Measurements from ENCODE around the gene PDZK1IP1.

PDZK1IP1 gene, protein sequence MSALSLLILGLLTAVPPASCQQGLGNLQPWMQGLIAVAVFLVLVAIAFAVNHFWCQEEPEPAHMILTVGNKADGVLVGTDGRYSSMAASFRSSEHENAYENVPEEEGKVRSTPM

DNA sequence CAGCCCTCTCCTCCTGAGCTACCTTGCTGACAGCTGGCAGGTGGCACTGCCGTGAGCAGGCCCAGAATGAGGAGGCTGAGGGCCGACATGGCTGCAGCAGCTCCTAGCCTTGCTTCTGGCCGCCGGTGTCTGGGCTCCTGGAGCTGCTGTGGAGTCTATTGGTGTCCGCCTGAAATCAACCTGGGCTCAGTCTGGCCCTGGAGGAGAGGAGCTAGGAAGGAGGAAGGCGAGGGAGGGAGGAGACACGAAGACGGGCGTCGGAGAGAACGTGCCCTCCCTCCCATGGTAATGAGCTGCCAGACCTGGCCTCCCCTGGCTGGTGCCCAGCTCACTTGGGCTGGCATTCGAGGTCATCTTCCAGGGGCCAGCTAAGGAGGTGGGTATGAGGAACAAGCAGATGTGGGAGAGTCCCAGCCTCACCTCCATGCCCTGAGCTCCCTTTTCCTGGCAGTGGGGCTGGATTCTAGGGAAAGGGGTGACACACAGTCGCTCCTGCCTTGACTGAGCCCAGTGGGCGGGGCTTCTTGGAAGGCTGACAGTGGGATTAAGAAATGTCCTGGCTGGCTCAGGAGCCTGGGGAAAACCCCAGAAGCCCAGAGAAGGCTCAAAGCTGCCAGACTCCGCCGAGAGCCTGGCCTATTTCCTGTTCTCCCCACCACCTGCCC, at the start of gene PDZK1IP1:
Gene PDZK1IP1, minus strand, starts transcription at position 193 of the 665 bp plus-strand sequence. Its CDS starts 104 bp downstream, at position 89.
- H3K9me3 ChIP-seq (ENCODE audit: control insufficient read depth, low read length), result no peaks in the 10 kb centered on the region
- no peaks in the 10 kb centered on the region for H3K36me3 ChIP-seq (ENCODE audit: control insufficient read depth, insufficient read depth, low read length)
- no peak within 1 kb of the TSS for H3K4me3 ChIP-seq (ENCODE audit: low read length)
- H3K9ac ChIP-seq (ENCODE audit: low read length), result peak within 1 kb of the TSS; percentile 87
- peaks cover 65% of the 10 kb centered on the region for H3K4me1 ChIP-seq (ENCODE audit: control insufficient read depth, insufficient read depth, low read length)
- H3K27me3 ChIP-seq (ENCODE audit: control insufficient read depth, insufficient read depth, low read length), result no peaks in the 10 kb centered on the region

DNA sequence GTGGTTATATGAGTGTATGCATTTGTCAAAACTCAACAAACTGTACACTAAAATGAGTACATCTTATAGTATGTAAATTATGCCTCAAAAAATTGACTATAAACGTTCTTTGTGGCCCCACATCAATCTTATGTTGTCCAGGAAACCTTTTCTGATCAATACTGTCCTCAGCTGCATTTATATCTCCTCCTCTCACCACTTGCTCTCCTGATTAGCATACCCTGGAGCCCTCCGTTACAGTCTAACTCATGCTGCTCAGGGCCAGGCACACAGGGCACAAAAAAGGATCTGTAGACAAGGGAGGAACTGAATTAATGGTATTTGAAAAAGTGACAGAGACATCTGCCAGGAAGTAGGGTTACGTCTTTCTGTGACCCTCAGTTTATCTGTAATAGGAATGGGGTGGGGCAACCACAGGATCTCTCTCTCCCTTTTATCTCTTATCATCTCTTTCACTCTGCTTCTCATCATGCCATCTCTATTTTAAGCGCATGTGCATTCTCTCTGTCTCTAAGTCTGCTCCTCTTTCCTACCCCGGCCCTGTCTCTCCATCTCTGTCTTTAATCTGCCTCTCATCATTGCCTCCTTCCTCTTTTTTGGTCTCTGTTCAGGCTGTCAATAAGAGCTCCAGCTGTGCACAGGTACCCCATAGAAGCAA, 49.2 kb upstream of the PDZK1IP1 start:
- Histone ChIP-seq H3K4me1 (ENCODE audit: control insufficient read depth, insufficient read depth, low read length) (no peaks in the 10 kb centered on the region), H3K4me3 (ENCODE audit: low read length) (no peak overlapping the region), H3K9ac (ENCODE audit: low read length) (no peak overlapping the region), H3K36me3 (ENCODE audit: control insufficient read depth, insufficient read depth, low read length) (no peaks in the 10 kb centered on the region), H3K9me3 (ENCODE audit: control insufficient read depth, low read length) (no peaks in the 10 kb centered on the region), H3K27me3 (ENCODE audit: control insufficient read depth, insufficient read depth, low read length) (peaks cover 45% of the 10 kb centered on the region)

DNA sequence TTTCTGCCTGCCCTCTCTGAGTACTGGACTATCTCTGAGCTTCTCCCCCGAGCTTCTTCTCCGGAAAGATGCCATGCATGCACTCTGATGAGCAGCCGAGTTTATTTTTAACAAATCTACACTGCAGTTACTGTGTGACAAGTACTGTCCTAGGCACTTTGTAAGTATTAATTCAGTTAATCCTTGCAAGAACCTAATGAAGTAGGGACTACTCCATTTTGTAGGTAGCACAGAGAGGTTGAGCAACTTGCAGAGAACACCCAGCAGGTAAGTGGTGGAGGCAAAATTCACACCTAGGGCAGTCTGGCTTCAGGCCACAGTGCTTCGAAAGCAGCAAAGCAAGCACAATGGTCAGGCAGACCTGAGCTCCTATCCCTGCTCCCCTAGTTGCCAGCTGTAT, 46.0 kb upstream of the PDZK1IP1 start:
- Histone ChIP-seq H3K9ac (ENCODE audit: low read length) (no peak overlapping the region), H3K9me3 (ENCODE audit: control insufficient read depth, low read length) (no peaks in the 10 kb centered on the region), H3K36me3 (ENCODE audit: control insufficient read depth, insufficient read depth, low read length) (no peaks in the 10 kb centered on the region), H3K4me3 (ENCODE audit: low read length) (no peak overlapping the region), H3K4me1 (ENCODE audit: control insufficient read depth, insufficient read depth, low read length) (peaks cover 8% of the 10 kb centered on the region), H3K27me3 (ENCODE audit: control insufficient read depth, insufficient read depth, low read length) (peaks cover 61% of the 10 kb centered on the region)

DNA sequence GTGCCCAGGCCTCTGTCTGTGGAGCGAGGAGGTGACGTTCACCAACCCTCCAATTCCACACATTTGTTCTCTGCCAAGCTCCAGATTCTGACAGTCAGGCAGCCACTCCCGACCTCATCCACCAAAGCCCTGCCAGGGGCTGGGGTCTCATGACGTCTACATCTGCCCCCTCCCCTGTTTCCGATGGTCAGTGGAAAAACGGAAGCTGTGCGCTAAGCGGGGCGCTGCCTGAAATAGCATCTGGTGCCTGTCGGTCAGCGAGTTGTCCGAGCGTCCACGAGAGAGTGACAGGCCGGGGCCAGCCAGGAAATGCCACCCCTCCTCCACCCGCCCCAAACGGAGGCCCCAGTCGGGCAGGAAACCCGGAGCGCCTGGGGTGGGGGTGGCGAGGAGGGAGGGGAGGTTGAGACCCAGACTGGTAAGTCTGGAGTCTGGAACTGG, 45.4 kb upstream of the PDZK1IP1 start:
- Histone ChIP-seq H3K36me3 (ENCODE audit: control insufficient read depth, insufficient read depth, low read length) (no peaks in the 10 kb centered on the region), H3K9me3 (ENCODE audit: control insufficient read depth, low read length) (no peaks in the 10 kb centered on the region), H3K9ac (ENCODE audit: low read length) (no peak overlapping the region), H3K4me1 (ENCODE audit: control insufficient read depth, insufficient read depth, low read length) (peaks cover 8% of the 10 kb centered on the region), H3K4me3 (ENCODE audit: low read length) (no peak overlapping the region), H3K27me3 (ENCODE audit: control insufficient read depth, insufficient read depth, low read length) (peaks cover 66% of the 10 kb centered on the region)

DNA sequence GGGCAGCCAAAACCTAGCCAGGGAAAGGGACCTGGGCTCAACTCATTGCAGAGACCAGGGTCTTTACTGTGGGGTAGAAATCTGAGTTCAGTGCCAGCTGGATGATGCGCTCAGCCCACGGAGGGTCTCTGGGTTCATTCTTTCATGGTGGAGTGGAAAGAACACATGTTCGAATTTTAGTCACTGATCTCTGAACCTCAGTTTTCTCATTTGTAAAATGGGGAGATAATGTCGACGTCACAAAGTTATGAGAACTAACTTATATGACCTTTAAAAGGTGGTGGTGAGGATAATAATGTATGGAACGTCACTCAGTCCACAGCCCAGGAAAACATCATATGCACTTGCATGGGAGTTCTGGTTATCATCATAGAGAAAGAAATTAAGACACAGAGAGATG, 43.4 kb upstream of the PDZK1IP1 start:
- Histone ChIP-seq H3K27me3 (ENCODE audit: control insufficient read depth, insufficient read depth, low read length) (peaks cover 80% of the 10 kb centered on the region), H3K36me3 (ENCODE audit: control insufficient read depth, insufficient read depth, low read length) (no peaks in the 10 kb centered on the region), H3K9me3 (ENCODE audit: control insufficient read depth, low read length) (no peaks in the 10 kb centered on the region), H3K9ac (ENCODE audit: low read length) (no peak overlapping the region), H3K4me3 (ENCODE audit: low read length) (no peak overlapping the region), H3K4me1 (ENCODE audit: control insufficient read depth, insufficient read depth, low read length) (peaks cover 17% of the 10 kb centered on the region)

DNA sequence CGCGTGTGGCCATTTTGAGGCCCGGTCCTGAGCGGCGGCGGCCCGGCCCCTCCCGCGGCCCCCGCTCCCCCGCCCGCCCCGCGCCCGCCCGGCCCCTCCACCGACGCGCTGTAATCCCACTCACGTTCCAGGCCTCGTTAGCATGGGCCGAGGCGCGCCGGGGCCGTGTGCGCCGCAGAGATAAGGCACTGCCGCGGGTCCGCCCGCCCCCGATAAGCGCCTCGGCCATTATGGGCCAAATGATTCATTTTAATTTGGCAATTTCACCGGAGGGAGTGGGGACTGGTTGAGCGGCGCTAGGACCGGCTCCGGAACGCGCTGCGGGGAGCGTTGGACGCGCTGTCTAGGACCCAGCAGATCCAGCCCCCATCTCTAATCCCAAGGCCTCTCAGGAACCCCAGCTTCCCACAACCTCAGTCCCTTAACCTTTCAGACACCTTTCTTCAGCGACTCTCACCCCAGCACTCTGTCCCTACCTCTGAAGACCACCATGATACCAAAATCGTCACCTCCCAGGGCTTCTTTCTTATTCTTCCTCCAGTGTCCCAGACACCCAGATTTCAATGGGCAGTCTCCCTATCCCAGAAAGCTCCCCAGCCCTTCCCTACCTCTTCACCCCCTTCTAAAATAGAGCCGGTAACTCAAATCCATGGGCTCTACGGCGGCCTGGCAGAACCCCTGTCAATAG, 42.5 kb upstream of the PDZK1IP1 start, which contains the start of gene TAL1:
Gene TAL1, minus strand, starts transcription at position 39 of the 688 bp plus-strand sequence. CDS start 6,337 bp downstream, outside the sequence.
- Histone ChIP-seq H3K4me1 (ENCODE audit: control insufficient read depth, insufficient read depth, low read length) (peaks cover 17% of the 10 kb centered on the region), H3K27me3 (ENCODE audit: control insufficient read depth, insufficient read depth, low read length) (peaks cover 85% of the 10 kb centered on the region), H3K36me3 (ENCODE audit: control insufficient read depth, insufficient read depth, low read length) (no peaks in the 10 kb centered on the region), H3K9me3 (ENCODE audit: control insufficient read depth, low read length) (no peaks in the 10 kb centered on the region), H3K4me3 (ENCODE audit: low read length) (no peak within 1 kb of the TSS), H3K9ac (ENCODE audit: low read length) (peak within 1 kb of the TSS; percentile 18)

DNA sequence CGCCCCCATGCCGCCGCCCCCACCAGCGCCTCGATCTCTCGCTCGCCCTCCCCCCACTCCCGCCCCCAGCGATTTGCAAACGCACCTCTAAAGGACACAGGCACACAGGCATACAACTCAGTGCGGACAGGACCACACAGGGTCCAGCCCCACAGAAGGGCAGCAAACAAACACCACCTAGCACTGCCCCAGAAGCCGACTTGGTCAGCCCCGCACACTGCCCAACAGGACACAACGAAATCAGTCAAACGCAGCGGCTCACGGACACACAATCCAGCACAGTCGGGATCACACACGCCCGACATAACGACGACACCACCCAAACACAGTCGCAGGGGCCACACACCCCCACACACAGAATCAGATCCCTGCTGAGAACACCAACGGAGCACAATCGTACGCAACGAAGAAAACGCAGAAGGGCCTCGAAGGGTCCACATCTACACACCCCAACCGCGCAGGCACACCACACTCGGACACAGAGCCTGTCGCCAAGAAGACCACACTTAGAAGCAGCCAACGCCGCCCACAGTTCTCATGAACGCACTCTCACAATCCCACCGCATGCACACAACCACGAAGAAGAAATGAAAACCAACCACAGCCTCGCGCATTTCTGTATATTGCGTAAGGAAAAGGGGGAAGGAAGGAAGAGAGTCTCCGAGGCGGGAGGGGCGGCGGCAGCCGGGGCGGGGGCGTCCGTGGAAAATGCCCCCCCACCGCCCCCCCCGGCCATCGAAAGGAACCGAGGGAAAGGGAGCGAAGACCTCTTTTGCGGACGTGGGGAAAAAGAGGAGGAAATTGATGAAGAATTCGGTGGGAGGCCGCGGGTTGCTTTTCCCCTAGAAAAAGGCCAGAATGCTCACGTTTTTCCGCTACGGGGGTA, 41.7 kb upstream of the PDZK1IP1 start:
- no peaks in the 10 kb centered on the region for H3K36me3 ChIP-seq (ENCODE audit: control insufficient read depth, insufficient read depth, low read length)
- H3K4me1 ChIP-seq (ENCODE audit: control insufficient read depth, insufficient read depth, low read length), result peaks cover 17% of the 10 kb centered on the region
- peaks cover 92% of the 10 kb centered on the region for H3K27me3 ChIP-seq (ENCODE audit: control insufficient read depth, insufficient read depth, low read length)
- peak overlapping the region; percentile 18 for H3K9ac ChIP-seq (ENCODE audit: low read length)
- H3K9me3 ChIP-seq (ENCODE audit: control insufficient read depth, low read length), result no peaks in the 10 kb centered on the region
- no peak overlapping the region for H3K4me3 ChIP-seq (ENCODE audit: low read length)

DNA sequence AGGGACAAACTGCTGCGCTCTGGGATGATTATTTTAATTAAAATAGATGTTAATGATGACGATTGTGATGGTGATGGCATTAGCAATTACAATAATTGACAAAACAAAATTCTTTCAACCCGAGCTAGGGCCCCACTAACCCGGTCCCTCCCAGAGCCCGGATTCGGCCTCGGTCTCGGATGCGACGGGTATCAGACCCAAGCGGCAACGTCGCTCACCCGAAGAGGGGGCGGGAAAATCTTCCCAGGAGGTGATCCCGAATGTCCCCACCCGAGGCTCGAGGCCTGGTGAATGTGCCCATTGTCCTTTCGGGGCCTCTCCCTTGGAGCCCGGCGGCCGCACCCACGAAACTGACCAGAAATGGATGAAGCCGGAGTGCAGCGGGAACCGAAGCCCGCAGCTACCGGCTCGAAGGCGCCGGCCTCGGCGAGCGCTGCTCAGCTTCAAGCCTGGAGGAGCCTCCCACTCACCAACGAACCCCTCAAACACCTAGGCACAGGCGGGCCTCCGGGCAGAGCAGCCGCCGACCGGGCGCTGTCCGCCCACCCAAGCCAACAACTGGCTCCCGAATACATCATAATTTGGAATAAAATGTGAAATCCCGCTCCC, 41.0 kb upstream of the PDZK1IP1 start:
- Histone ChIP-seq H3K27me3 (ENCODE audit: control insufficient read depth, insufficient read depth, low read length) (peaks cover 98% of the 10 kb centered on the region), H3K9ac (ENCODE audit: low read length) (no peak overlapping the region), H3K36me3 (ENCODE audit: control insufficient read depth, insufficient read depth, low read length) (no peaks in the 10 kb centered on the region), H3K9me3 (ENCODE audit: control insufficient read depth, low read length) (no peaks in the 10 kb centered on the region), H3K4me1 (ENCODE audit: control insufficient read depth, insufficient read depth, low read length) (peaks cover 17% of the 10 kb centered on the region), H3K4me3 (ENCODE audit: low read length) (no peak overlapping the region)

DNA sequence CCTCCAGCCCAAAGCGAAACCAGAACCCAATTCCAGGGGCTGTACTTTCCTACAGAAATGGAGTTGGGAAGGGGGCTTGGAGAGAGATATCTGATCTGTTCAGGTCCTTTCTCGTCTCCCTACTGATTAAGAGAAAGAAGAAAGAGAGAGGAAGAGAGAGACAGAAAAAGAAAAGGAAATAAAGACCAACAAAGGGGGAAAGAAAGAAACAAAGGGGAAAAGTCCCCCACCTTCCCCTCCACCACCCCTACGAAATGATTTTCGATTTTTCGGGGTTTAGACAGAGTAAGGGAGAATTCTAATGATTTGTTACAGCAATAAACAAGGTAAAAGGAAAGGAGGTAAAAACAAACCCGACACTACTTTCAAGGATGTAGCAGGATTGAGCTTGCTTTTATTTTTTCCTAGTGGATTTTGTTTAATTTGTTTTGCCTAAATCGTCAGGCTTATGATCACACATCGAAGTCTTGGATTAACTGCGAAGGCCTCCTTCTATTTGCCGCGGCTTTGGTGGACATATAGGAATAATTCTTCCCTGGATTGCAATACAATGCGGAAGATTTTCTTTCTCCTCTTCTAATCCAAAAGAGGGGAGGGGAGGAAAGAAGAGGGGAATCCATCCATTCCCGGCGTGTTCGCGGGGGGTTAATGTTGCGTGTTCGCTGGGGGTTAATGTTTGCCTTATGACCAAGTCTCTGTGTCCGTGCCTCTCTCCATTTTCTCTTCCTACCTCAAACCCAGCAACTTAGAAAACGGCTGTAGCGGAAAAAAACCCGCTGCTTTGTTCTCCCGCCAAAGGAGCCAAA, 40.3 kb upstream of the PDZK1IP1 start:
- H3K9ac ChIP-seq (ENCODE audit: low read length), result no peak overlapping the region

DNA sequence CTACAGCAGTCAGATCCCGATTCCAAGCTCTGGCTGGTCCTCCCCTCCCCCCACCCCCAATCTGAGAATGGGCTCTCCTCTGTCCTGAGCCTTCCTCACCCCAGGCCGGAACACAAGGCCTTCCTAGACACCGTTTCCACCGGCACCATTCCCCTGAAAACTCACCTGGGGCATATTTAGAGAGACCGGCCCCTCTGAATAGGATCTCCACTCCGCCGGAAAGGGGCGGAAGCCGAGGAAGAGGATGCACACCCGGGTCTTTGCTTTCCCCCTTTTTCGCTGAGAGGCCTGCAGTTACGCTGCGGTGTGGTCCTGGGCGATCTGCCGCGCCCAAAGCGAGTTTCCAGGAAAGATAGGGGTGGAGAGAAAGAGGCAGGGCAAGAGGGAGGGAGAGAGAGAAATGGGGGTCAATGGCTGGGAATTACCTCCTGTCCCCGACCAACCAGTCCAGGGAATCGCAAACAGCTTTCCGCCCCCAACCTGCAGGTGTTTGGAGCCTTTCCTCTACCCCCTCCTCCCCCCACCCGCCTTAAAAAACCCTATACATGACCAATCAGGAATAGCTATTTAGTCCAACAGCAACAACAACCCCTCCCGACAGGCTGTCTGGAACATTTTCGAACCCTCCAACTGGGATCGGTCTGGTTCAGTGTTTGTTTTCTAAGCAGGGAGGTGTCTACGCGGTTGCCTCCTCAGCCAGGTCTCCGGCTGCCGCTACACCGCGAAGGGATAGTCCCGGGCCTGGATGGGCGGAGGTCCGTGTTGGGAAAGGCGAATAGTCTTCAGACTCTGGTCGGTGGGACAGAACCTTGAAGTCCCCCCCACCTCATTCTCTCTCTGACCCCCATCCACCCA, 39.4 kb upstream of the PDZK1IP1 start:
- no peaks in the 10 kb centered on the region for H3K9me3 ChIP-seq (ENCODE audit: control insufficient read depth, low read length)
- peaks cover 98% of the 10 kb centered on the region for H3K27me3 ChIP-seq (ENCODE audit: control insufficient read depth, insufficient read depth, low read length)
- no peak overlapping the region for H3K4me3 ChIP-seq (ENCODE audit: low read length)
- no peaks in the 10 kb centered on the region for H3K36me3 ChIP-seq (ENCODE audit: control insufficient read depth, insufficient read depth, low read length)
- no peak overlapping the region for H3K9ac ChIP-seq (ENCODE audit: low read length)
- H3K4me1 ChIP-seq (ENCODE audit: control insufficient read depth, insufficient read depth, low read length), result peaks cover 17% of the 10 kb centered on the region

More for the DNA sequence above, 40.3 kb upstream of the PDZK1IP1 start:
- no peaks in the 10 kb centered on the region for H3K36me3 ChIP-seq (ENCODE audit: control insufficient read depth, insufficient read depth, low read length)
- H3K27me3 ChIP-seq (ENCODE audit: control insufficient read depth, insufficient read depth, low read length), result peaks cover 97% of the 10 kb centered on the region
- no peak overlapping the region for H3K4me3 ChIP-seq (ENCODE audit: low read length)
- no peaks in the 10 kb centered on the region for H3K9me3 ChIP-seq (ENCODE audit: control insufficient read depth, low read length)
- peaks cover 17% of the 10 kb centered on the region for H3K4me1 ChIP-seq (ENCODE audit: control insufficient read depth, insufficient read depth, low read length)

All from mucosa of stomach (tissue), 1 donor.